Hematopoietic multipotent progenitor cell treated with erythropoietin and hydrocortisone succinate and interleukin-3 and kit ligand, for 4 days (in vitro differentiated cells): ENCODE measurements around the gene NSDHL.
A peak's percentile ranks its signal among the peaks of the same experiment; 100 is the strongest.

Experiments
- DNase-seq: peaks from one replicate; pipeline ENCODE4 v3.0.0-alpha.2; 2015

Gene NSDHL

GRCh38 chrX:152845618-152846240, 14.9 kb downstream of the NSDHL start:
- no peak for DNase-seq

GRCh38 chrX:152847281-152847680, 16.4 kb downstream of the NSDHL start:
- peak; percentile 60 for DNase-seq

DNA sequence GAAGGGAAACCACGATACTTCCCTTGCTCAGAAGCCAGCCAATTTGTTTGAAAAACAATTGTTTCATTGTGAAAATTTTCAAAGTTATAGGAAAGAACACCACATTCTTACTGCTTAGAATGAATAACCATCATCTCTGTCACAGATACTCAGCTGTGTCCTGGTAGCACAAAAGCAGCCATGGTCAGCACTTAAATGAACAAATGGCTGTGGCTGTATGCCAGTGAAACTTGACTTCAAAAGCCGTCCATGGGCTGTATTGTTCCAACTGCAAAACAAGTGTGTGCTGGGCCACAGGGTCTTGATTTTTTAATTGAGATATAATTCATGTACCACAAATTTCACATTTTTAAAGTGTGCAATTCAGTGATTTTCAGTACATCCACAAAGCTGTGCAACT, 19.6 kb downstream of the NSDHL start:
- no peak for DNase-seq

- no peak for DNase-seq
Measured at GRCh38 chrX:152853986-152854385, 23.1 kb downstream of the NSDHL start.

DNA sequence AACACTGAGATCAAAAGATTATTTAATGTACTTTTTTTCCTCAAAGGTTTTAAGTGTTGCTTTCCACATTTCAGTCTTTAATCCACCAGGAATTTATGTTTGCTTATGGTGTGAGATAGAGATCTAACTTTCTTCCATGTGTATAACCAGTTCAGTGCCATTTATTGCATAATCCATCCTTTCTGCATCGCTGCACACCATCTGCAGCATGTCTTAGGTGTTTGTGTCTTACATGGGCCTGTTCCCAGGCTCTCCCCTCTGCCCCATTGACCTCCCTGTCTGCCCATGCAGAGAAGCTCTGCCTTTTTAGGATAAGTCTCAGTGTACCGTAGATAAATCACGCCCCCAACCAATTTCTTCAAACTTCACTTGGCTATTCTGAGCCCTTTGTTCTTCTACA, 30.3 kb downstream of the NSDHL start:
- DNase-seq = no peak

GRCh38 chrX:152861826-152862225, 31.0 kb downstream of the NSDHL start:
- no peak for DNase-seq

- no peak for DNase-seq
Measured at GRCh38 chrX:152865232-152865920, 34.5 kb downstream of the NSDHL start.

GRCh38 chrX:152866386-152866785, 35.5 kb downstream of the NSDHL start:
- DNase-seq = no peak

DNA sequence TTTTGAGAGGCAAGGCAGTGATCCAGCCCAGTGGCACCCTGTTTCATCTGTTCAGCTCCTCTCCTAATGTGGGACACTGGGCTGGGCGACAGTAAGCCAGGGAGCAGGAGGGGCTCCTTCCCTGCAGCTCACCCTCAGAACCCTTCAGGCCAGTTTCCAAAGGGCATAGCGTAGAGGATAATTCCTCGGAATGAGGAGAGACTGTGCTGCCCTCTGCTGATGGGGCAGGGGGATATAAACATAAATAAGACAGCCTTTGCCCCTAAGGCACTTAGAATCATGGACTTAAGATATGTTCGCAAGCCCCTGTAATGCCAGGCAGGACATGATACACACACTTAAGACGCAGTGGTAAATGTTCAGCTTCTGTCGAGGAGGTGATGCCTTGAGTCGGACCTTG, 39.1 kb downstream of the NSDHL start:
- no peak for DNase-seq

DNA sequence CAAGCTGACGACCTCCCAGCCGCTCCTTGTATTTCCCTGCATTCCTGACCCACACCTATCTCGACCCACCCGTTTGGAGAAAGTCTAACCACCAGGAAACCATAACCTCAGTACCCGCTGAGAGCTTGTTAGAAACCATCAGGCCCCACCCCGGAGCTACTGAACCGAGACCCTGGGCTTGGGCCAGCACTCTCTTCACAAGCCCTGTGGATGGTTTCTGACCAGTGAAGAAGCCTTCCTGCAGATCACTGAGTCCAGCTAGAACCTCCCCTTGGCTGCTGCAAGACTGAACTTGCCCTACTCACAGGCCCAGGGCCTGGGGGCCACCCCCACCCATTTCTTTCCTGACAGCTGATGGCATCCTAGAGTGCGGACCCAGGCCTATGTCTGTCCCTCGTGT, 40.4 kb downstream of the NSDHL start:
- DNase-seq = no peak

GRCh38 chrX:152872522-152872921, 41.7 kb downstream of the NSDHL start:
- no peak for DNase-seq

DNA sequence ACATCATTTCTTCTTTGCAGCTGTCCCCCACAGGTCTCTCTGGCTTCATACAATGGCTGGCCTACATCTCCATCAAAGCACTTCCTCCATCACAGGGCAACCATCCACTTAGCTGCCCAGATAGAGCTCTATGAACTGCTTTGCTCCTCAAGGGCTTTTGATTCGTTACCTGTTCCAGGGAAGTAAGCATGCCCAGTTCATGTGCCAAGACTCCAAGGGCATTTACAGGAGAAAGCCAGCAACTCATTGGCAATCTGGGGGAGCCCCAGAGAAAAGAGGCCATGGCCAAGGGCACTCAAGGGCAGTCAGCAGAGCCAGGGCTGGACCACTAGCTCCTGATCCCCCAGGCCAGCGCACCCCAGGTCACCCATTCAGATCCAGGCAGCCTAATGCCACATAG, 42.5 kb downstream of the NSDHL start:
- no peak for DNase-seq

DNA sequence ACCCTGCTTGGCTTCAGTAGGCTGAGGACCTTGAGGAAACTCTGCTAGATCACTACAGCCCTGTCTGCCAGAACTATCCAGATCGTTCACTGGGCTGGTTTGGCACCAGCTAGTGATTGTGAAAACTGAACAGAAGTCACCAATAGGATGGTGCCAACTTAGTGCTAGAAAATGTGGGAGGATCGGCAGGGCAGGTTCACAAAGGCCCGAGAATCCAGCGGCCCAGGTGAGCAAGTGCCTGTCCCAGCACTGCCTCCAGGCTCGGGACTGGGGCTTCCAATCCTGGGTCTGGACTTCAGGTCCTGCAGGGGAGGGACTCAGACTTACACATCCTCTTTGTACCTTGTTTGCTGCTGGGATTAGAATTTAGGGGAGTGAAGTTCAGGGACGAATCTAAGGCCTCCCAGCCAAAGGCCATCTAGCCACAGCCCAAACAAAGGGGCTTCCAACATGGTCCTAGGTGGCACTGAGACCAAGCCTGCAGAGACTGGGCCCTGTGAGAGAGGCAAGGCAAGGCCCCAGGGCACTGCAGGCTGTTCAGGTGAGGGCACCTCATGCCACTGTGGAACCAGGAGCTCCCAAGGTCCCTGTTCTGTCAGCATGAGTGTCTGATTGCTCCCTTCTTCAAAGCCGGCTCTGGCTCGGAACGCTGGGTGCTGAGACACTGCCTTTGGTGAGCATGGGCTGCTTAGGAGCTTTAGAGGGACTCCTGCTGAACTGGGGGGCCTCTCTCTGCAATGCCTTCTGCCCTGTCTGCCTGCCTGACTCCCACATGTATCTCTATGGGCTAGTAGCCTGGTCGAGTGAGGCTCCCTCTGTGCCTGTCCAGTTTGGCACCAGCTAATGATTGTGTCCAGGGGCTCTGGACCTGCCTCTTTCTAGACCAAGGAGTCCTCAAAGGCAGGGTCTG, 46.3 kb downstream of the NSDHL start:
- no peak for DNase-seq

DNA sequence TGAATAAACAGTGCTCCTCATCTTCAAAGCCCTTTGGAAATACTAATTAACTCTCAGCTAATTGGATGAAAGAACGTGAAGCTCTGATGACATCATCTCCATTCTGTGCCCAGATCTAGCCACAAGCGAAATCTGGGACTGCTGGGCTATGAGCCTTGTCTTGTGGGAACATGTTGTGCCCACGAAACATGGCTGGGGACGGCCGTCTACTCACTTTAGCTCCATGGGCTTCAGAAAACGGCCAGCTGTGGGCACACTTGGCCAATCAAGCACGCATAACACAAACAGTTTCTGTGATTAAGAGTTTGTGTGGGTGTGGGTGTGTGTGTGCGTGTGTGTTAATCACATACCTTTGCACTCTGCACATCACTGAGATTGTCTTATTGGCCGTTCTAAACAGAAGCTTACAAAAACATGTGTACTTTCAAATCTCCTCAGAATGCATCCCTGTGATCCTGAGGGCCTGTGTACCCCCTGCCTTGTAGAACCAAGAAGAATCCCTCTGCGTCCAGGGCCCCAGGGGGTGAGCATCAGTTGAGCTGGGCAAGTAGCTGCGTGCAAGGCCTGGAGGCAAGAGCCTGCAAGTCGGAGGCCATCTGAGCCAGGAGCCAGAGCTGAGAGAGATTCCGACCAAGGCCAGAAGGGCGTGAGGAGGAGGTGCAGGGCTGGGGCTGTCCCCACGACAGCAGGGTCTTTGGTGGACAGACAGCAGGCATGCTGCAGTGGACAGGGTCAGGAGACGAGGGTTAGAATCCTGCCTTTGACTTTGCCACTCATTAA, 48.3 kb downstream of the NSDHL start:
- DNase-seq = no peak

DNA sequence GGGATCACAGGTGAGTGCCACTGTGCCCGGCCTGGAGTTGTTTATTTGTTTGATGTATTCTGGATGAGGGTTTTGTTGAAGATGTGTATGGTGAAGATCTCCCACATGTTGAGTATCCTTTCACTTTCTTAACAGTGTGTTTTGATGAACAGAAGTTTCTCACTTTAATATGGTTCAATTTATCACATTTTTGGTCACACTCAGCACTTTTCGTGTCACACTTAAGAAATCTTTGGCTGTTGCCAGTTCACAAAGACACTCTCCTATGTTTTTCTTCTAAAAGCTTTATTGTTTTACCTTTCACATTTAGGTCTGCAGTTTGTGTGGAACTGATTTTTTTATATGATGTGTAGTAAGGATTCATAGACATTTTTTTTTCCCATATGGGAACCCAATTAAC, 50.4 kb downstream of the NSDHL start:
- DNase-seq = no peak

DNA sequence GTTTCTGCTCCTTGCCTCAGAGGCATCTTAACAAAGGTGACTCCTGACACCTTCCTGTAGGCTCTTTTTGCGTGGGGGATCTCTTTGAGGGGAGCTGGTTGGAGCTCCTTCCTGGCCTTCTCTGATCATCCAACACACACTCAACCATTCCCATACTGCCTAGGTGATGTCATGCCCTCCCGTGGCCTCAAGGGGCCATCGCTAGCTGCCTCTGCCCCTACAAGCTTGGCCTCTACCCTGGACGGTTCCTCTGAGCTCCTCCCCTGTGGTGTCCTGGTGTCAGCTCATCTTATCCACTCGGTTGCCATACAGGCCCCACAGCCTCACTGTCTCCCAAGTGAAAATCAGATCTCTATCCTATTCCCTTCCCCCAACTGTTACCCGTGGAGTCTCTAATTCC, 53.3 kb downstream of the NSDHL start:
- no peak for DNase-seq

DNA sequence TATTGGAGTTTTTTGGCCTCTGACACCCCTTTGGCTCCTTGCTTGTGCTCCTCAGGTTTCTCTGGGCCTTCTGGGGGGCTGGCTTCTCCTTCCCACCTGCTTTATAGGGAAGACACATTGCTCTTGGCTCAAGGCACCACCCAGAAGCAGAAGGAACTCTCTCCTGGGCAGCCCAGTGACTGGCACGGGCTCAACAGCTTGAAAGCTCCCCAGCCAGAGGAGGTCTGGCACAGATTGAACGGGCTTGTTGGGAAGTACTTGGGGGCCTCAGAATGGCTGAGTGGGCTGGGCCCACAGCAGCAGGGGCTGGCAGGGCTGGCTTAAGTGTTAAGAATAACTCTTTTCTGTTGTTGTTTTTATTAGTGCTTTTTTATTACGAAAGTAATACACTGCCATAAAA, 55.9 kb downstream of the NSDHL start:
- no peak for DNase-seq

DNA sequence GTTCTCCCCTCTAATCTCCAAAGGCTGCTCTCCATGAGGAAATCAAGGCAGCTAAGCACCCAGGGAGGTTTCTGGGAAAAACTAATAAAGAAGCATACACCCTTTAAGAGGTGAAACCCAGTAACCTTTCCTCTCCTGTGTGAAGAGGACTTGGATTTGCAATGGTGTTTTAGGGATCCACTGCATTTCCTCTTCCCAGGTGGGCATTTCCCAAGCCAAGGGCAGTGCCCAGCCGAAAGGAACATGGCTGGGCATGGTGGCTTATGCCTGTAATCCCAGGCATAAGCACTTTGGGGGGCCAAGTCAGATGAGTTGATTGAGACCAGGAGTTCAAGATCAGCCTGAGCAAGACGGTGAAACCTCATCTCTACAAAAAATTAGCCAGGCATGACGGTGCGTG, 61.6 kb downstream of the NSDHL start:
- DNase-seq = no peak

DNA sequence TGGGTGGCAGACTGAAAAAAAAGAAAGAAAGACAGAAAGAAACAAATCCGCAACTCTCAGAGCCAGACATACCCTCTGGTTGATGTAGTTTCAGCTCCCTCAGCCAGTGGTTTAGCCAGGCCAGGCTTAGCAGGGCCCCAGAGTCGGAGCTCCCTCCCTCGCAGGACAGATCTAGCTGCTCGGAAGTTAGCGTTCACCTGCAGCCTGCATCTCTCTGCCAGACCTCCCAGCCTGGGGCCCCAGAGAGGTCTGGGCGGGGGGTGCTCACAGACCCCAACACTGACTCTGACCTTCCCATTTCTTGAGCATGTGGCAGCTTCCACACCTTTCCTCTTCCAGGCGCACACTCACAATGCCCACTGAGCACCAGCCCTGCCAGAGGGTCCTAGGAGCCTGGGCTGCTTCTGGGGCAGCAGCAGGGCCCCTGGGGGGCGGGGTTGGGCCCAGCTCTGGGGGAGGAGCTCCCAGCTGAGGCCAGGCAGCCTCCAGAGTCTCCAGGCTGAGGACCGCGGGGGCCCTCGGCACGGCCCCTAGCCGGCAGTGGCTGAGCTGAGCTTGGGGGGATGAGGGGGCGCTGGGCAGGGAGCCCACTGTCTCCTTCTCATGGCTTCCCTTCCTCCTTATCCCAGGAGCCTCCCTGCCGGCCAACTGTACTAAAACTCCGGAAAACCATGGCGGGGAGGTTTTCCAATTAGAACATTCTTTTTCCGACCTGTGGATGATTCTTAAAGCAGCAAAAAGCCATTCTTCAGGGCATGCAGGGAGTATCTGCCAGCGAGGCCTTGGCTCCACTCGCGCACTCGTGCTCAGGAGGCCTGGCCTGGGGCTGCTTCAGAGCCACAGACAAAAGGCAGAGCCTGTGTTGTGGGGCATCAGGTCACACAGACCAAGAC, 62.4 kb downstream of the NSDHL start:
- DNase-seq = no peak

DNA sequence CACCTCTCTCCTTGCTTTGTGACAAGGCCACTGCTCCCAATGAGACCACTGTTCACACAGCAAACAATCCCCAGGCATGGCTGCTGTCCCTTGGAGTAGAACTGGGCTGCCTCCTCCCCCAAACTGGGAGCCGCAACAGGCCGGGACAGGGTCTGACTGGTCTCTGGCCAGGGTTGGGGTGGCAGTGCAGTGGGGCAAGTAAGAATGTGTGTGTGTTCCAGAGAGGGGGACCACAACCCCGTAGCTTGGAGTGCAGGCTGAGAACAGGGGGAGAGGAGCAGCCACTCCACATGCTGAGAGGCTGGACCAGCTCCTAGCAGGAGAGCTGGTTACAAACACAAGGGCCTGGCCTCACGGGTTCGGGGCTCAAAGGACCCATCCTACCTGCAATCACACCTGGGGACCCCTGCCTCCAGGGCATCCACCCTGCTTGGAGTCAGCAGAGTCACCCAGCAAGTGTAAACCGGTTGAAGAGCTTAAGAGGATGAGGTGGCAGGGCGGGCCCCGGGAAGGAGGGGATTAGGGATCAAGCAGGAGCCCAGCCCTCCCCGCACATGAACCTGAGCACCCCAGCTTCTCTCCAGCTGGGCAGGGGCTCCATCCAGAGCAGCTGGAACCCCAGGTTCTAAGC, 63.2 kb downstream of the NSDHL start:
- no peak for DNase-seq

DNA sequence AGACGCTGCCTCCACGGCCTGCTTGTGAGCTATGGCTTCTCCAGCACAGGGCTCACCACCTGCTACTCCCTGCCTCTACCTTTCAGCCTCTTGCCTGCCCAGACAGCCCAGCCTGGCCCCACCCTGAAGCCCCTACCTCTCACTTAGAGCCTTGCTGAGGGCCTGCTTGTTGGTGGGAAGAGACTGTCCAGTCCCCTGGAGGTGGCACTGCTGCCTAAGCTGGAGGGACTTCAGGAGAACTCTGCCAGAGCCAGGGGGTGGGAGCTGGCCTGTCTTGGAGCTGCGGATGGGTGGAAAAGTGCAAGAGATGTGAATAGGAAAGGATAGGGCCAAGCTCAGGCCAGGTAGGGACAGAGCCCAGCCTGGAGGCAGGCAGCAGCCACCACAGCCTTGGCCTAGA, 64.3 kb downstream of the NSDHL start:
- no peak for DNase-seq
